Liver (tissue), 9 donors: Measurements from ENCODE around the gene NXPE3. TPM values are rescaled to one million over a fixed set of nuclear protein-coding genes. Genes with fewer than 3 reads are reported as not detected.

Experiments
- DNase-seq: peaks from one replicate; pipeline ENCODE4 v3.0.0-alpha.2; 2017; ENCODE audit warnings: low spot score
- H3K27ac ChIP-seq, 2 donors: one replicate each; pipeline ENCODE4 v1.7.0; 2013; ENCODE audit warnings: inconsistent platforms in 2 of 2, low read length in 2 of 2, control low read depth in 1 of 2, low read depth in 1 of 2, mild to moderate bottlenecking in 1 of 2
- H3K27me3 ChIP-seq, 4 donors: one replicate each; pipeline versions ENCODE4 v1.6.1 to v1.7.0; 2013; ENCODE audit warnings: low read length in 3 of 4, inconsistent platforms in 1 of 4, mild to moderate bottlenecking in 1 of 4, moderate library complexity in 1 of 4; ENCODE audit not compliant: control insufficient read depth in 4 of 4, insufficient read depth in 4 of 4
- H3K36me3 ChIP-seq, 4 donors: one replicate each; pipeline versions ENCODE4 v1.6.1 to v1.7.0; 2013; ENCODE audit warnings: low read length in 3 of 4, mild to moderate bottlenecking in 3 of 4, low read depth in 1 of 4, moderate library complexity in 1 of 4; ENCODE audit not compliant: control insufficient read depth in 4 of 4, insufficient read depth in 3 of 4
- H3K4me1 ChIP-seq, 4 donors: one replicate each; pipeline versions ENCODE4 v1.6.1 to v1.7.0; 2013; ENCODE audit warnings: low read length in 3 of 4, mild to moderate bottlenecking in 3 of 4, moderate library complexity in 1 of 4; ENCODE audit not compliant: control insufficient read depth in 4 of 4, insufficient read depth in 4 of 4
- H3K4me3 ChIP-seq, 3 donors: one replicate each; pipeline versions ENCODE4 v1.6.1 to v1.7.0; 2013; ENCODE audit warnings: low read length in 3 of 3, control low read depth in 1 of 3, low read depth in 1 of 3, mild to moderate bottlenecking in 1 of 3
- H3K9ac ChIP-seq, 2 donors: one replicate each; pipeline ENCODE4 v1.7.0; 2013; ENCODE audit warnings: low read length in 2 of 2, mild to moderate bottlenecking in 2 of 2, moderate library complexity in 2 of 2, control low read depth in 1 of 2, low read depth in 1 of 2
- H3K9me3 ChIP-seq, 4 donors: one replicate each; pipeline versions ENCODE4 v1.6.1 to v1.7.0; 2013; ENCODE audit warnings: low read length in 3 of 4; ENCODE audit not compliant: control insufficient read depth in 4 of 4
- EGR1 ChIP-seq, 2 donors: IDR thresholded peaks; 2 replicates each; pipeline ENCODE4 v1.6.1; 2016 to 2018; ENCODE audit warnings: antibody characterized with exemption in 2 of 2, low read depth in 2 of 2
- FOXA1 ChIP-seq: IDR thresholded peaks from 2 replicates; pipeline ENCODE4 v1.6.1; 2016; ENCODE audit warnings: antibody characterized with exemption
- FOXA2 ChIP-seq: IDR thresholded peaks from 2 replicates; pipeline ENCODE4 v1.6.1; 2016; ENCODE audit warnings: antibody characterized with exemption
- GABPA ChIP-seq, 2 donors: IDR thresholded peaks in 1 of 2; conservative IDR thresholded peaks in 1 of 2; 2 replicates each; pipeline ENCODE4 v1.6.1; 2016; ENCODE audit warnings: antibody characterized with exemption in 2 of 2, mild to moderate bottlenecking in 1 of 2, moderate library complexity in 1 of 2
- HNF4A ChIP-seq, 2 donors: conservative IDR thresholded peaks; 2 replicates each; pipeline ENCODE4 v1.6.1; 2016; ENCODE audit warnings: antibody characterized with exemption in 2 of 2, mild to moderate bottlenecking in 2 of 2
- HNF4G ChIP-seq: IDR thresholded peaks from 2 replicates; pipeline ENCODE4 v1.6.1; 2016; ENCODE audit warnings: antibody characterized with exemption
- JUND ChIP-seq, 2 donors: IDR thresholded peaks; 2 replicates each; pipeline ENCODE4 v1.6.1; 2016; ENCODE audit warnings: antibody characterized with exemption in 2 of 2
- NR2F2 ChIP-seq: IDR thresholded peaks from 2 replicates; pipeline ENCODE4 v1.6.1; 2016; ENCODE audit warnings: antibody characterized with exemption
- RAD21 ChIP-seq, 2 donors: IDR thresholded peaks; 2 replicates each; pipeline ENCODE4 v1.6.1; 2016; ENCODE audit warnings: antibody characterized with exemption in 2 of 2, mild to moderate bottlenecking in 2 of 2
- RXRA ChIP-seq, 2 donors: IDR thresholded peaks; 2 replicates each; pipeline ENCODE4 v1.6.1; 2017 to 2018; ENCODE audit warnings: antibody characterized with exemption in 2 of 2, mild to moderate bottlenecking in 1 of 2
- SP1 ChIP-seq: IDR thresholded peaks from 2 replicates; pipeline ENCODE4 v1.6.1; 2018; ENCODE audit warnings: antibody characterized with exemption, mild to moderate bottlenecking
- TAF1 ChIP-seq: conservative IDR thresholded peaks from 2 replicates; pipeline ENCODE4 v1.6.1; 2016; ENCODE audit warnings: antibody characterized with exemption, mild to moderate bottlenecking
- YY1 ChIP-seq: IDR thresholded peaks from 2 replicates; pipeline ENCODE4 v1.6.1; 2016; ENCODE audit warnings: antibody characterized with exemption, mild to moderate bottlenecking
- WGBS: extraction: QIAGEN DNeasy Blood & Tissue Kit; methylation state at CpG from one replicate; pipeline ENCODE4 v1.1.7; 2013; 5-methylcytosine and 5-hydroxymethylcytosine counted together
- polyA plus RNA-seq, 2 donors: library from polyadenylated mRNA; stranded (reverse) in 1 of 2; unstranded in 1 of 2; fragments of 200-250 nt in 1 of 2; fragments of >200 nt in 1 of 2; fragmentation: Nextera tagmentation in 1 of 2; extraction: Ambion mirVana in 1 of 2; gene quantifications; one replicate each; pipeline versions ENCODE4 v1.2.1 to v1.2.3, GENCODE V29; 2013 to 2015
- total RNA-seq, 2 donors: library from RNA; depleted of rRNA; stranded (reverse); fragments of >200 nt; gene quantifications; one replicate each; pipeline ENCODE4 v1.2.3, GENCODE V29; 2014
- TF ChIP-seq, protein P1 (sequence below): IDR thresholded peaks from 2 replicates; pipeline ENCODE4 v1.6.1; 2016; ENCODE audit warnings: antibody characterized with exemption
- TF ChIP-seq, protein P2 (sequence below): fragments of 150-350 bp; IDR thresholded peaks from 2 replicates; pipeline ENCODE4 v1.5.1; 2017; ENCODE audit warnings: improper control_type of control experiment, low read depth, low read length; ENCODE audit not compliant: missing input control
- TF ChIP-seq, protein P3 (sequence below): IDR thresholded peaks from 2 replicates; pipeline ENCODE4 v1.6.1; 2016; ENCODE audit warnings: antibody characterized with exemption
- TF ChIP-seq, protein P4 (sequence below): IDR thresholded peaks from 2 replicates; pipeline ENCODE4 v1.6.1; 2016; ENCODE audit warnings: antibody characterized with exemption, mild to moderate bottlenecking
- TF ChIP-seq, protein P5 (sequence below): IDR thresholded peaks from 2 replicates; pipeline ENCODE4 v1.6.1; 2016; ENCODE audit warnings: antibody characterized with exemption
- donor health status: healthy.
- donor health status: healthy.
- donor health status: healthy.
- donor health status: healthy.
- donor health status: healthy.

Gene NXPE3
- total and polyA plus RNA-seq, 4 donors, result 1.1 to 2.7 (median 1.7) TPM

DNA sequence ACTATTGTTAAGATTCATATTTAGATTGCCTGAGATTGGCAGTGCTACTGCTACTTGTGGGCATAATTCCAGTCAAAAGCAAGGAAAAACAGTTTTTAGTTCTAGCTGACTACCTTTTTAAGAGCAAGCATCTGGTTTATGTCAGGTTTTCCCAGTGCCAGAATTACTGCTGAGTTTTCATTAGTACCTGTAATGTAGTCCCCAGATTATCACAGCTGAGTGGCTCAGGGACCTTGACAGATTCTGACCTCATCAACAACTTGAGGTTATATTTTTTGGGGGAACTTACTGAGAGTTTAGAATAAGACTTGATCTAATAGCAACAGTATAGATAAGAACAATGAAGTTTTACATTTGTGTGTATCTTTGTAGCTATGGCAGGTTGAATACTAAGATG, 31.0 kb downstream of the NXPE3 start (continued):
- TF ChIP-seq, protein P1, sequence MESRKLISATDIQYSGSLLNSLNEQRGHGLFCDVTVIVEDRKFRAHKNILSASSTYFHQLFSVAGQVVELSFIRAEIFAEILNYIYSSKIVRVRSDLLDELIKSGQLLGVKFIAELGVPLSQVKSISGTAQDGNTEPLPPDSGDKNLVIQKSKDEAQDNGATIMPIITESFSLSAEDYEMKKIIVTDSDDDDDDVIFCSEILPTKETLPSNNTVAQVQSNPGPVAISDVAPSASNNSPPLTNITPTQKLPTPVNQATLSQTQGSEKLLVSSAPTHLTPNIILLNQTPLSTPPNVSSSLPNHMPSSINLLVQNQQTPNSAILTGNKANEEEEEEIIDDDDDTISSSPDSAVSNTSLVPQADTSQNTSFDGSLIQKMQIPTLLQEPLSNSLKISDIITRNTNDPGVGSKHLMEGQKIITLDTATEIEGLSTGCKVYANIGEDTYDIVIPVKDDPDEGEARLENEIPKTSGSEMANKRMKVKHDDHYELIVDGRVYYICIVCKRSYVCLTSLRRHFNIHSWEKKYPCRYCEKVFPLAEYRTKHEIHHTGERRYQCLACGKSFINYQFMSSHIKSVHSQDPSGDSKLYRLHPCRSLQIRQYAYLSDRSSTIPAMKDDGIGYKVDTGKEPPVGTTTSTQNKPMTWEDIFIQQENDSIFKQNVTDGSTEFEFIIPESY, result no peak
- no peak for TF ChIP-seq GABPA (IDR thresholded peaks at IDR 0.05 in 1 of 2, conservative IDR thresholded peaks at IDR 0.05 in 1 of 2)
- TF ChIP-seq TAF1, result no peak

DNA sequence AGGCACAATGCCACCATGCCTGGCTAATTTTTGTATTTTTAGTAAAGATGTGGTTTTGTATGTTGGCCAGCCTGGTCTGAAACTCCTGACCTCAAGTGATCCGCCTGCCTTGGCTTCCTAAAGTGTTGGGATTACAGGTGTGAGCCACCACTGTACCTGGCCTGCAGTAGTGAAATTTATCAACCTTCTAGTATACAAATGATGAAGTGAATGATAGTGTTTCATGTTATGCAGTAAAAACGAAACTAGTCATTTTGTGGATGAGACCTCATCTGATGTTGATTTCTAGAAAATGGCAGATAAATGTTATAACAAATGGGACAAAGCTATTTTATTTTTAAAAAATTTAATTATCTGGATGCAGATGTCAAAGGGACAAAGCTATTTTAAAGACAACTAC, 32.9 kb downstream of the NXPE3 start:
- H3K36me3 ChIP-seq, result no peaks in the 10 kb centered on the region
- TF ChIP-seq GABPA (IDR thresholded peaks at IDR 0.05 in 1 of 2, conservative IDR thresholded peaks at IDR 0.05 in 1 of 2) (no peak), NR2F2 (no peak), TAF1 (no peak), SP1 (no peak), JUND (IDR thresholded peaks at IDR 0.05) (no peak), RXRA (IDR thresholded peaks at IDR 0.05) (no peak), RAD21 (IDR thresholded peaks at IDR 0.05) (no peak), HNF4A (conservative IDR thresholded peaks at IDR 0.05) (no peak), HNF4G (no peak), YY1 (no peak), EGR1 (IDR thresholded peaks at IDR 0.05; ENCODE audit: low read depth in 2 of 2) (no peak), FOXA2 (no peak), FOXA1 (no peak)
- TF ChIP-seq, protein P1, result no peak
- TF ChIP-seq, protein P2, sequence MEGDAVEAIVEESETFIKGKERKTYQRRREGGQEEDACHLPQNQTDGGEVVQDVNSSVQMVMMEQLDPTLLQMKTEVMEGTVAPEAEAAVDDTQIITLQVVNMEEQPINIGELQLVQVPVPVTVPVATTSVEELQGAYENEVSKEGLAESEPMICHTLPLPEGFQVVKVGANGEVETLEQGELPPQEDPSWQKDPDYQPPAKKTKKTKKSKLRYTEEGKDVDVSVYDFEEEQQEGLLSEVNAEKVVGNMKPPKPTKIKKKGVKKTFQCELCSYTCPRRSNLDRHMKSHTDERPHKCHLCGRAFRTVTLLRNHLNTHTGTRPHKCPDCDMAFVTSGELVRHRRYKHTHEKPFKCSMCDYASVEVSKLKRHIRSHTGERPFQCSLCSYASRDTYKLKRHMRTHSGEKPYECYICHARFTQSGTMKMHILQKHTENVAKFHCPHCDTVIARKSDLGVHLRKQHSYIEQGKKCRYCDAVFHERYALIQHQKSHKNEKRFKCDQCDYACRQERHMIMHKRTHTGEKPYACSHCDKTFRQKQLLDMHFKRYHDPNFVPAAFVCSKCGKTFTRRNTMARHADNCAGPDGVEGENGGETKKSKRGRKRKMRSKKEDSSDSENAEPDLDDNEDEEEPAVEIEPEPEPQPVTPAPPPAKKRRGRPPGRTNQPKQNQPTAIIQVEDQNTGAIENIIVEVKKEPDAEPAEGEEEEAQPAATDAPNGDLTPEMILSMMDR, result no peak
- TF ChIP-seq, protein P3, sequence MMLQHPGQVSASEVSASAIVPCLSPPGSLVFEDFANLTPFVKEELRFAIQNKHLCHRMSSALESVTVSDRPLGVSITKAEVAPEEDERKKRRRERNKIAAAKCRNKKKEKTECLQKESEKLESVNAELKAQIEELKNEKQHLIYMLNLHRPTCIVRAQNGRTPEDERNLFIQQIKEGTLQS, result no peak
- TF ChIP-seq, protein P4, sequence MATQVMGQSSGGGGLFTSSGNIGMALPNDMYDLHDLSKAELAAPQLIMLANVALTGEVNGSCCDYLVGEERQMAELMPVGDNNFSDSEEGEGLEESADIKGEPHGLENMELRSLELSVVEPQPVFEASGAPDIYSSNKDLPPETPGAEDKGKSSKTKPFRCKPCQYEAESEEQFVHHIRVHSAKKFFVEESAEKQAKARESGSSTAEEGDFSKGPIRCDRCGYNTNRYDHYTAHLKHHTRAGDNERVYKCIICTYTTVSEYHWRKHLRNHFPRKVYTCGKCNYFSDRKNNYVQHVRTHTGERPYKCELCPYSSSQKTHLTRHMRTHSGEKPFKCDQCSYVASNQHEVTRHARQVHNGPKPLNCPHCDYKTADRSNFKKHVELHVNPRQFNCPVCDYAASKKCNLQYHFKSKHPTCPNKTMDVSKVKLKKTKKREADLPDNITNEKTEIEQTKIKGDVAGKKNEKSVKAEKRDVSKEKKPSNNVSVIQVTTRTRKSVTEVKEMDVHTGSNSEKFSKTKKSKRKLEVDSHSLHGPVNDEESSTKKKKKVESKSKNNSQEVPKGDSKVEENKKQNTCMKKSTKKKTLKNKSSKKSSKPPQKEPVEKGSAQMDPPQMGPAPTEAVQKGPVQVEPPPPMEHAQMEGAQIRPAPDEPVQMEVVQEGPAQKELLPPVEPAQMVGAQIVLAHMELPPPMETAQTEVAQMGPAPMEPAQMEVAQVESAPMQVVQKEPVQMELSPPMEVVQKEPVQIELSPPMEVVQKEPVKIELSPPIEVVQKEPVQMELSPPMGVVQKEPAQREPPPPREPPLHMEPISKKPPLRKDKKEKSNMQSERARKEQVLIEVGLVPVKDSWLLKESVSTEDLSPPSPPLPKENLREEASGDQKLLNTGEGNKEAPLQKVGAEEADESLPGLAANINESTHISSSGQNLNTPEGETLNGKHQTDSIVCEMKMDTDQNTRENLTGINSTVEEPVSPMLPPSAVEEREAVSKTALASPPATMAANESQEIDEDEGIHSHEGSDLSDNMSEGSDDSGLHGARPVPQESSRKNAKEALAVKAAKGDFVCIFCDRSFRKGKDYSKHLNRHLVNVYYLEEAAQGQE, result no peak
- TF ChIP-seq, protein P5, sequence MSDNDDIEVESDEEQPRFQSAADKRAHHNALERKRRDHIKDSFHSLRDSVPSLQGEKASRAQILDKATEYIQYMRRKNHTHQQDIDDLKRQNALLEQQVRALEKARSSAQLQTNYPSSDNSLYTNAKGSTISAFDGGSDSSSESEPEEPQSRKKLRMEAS, result no peak
- H3K9me3 ChIP-seq, result no peaks in the 10 kb centered on the region
- H3K9ac ChIP-seq, result no peak overlapping the region
- 96% methylated on average over 2 of the region's 2 CpGs for WGBS
- no peak overlapping the region for H3K27ac ChIP-seq
- no peak overlapping the region for H3K4me3 ChIP-seq
- no peaks in the 10 kb centered on the region for H3K27me3 ChIP-seq
- DNase-seq, result no peak
- peaks cover 0 to 19% (median 14%) of the 10 kb centered on the region in 4 donors for H3K4me1 ChIP-seq
